ENCODE results near the gene NPL. TPM values are rescaled to one million over a fixed set of nuclear protein-coding genes. Genes with fewer than 3 reads are reported as not detected.

Gene NPL
- polyA plus RNA-seq, 1 donor (not counting 4 experiments of a cell fraction or from before 2014, with no cell fraction given) = 9.0 TPM

GRCh38 chr1:182761396-182762395 lies 27.9 kb upstream of the NPL start:
- Histone ChIP-seq H3K4me1 (ENCODE audit: control insufficient read depth, extremely low read depth, insufficient read depth, low read length) (peaks cover 6% of the 10 kb centered on the region), H3K9me3 (ENCODE audit: control insufficient read depth, low read depth, low read length) (peaks cover 3% of the 10 kb centered on the region), H3K79me2 (ENCODE audit: control insufficient read depth, insufficient read depth, low read length) (no peaks in the 10 kb centered on the region), H3K4me3 (ENCODE audit: control insufficient read depth in 2 of 3, extremely low read depth in 1 of 3, insufficient read depth in 2 of 3, low read depth in 1 of 3, low read length in 3 of 3) (no peak overlapping the region), H3K9ac (ENCODE audit: control insufficient read depth, extremely low read depth, insufficient read depth, low read length) (no peak overlapping the region), H3K36me3 (ENCODE audit: control insufficient read depth in 2 of 2, extremely low read depth in 1 of 2, insufficient read depth in 2 of 2, low read length in 2 of 2) (no peaks in the 10 kb centered on the region), H2AFZ (ENCODE audit: control insufficient read depth, low read length) (peak overlapping the region; percentile 27), H3K27me3 (ENCODE audit: control insufficient read depth, extremely low read depth, insufficient read depth, low read length) (no peaks in the 10 kb centered on the region), H3K9me1 (ENCODE audit: control insufficient read depth, extremely low read depth, insufficient read depth, low read length) (no peaks in the 10 kb centered on the region), H4K20me1 (ENCODE audit: control insufficient read depth, extremely low read depth, insufficient read depth, low read length) (no peaks in the 10 kb centered on the region), H3K27ac (ENCODE audit: control insufficient read depth, insufficient read depth, low read length) (peak overlapping the region; percentile 38), H3K4me2 (ENCODE audit: control insufficient read depth, extremely low read depth, insufficient read depth, low read depth, low read length) (no peak overlapping the region)
- peak; percentile 53 for FAIRE-seq
- dilution Hi-C loops (cut with MboI; ENCODE audit: extremely low pct_ligation_motif_present, low sequenced_read_pairs) = no loop called here
- TF ChIP-seq CTCF (optimal IDR thresholded peaks at IDR 0.05 in 1 of 3, IDR thresholded peaks at IDR 0.05 in 1 of 3, conservative IDR thresholded peaks at IDR 0.05 in 1 of 3; ENCODE audit: extremely low read depth in 1 of 3, insufficient read depth in 2 of 3, low read length in 3 of 3) = no peak
- no peak for TF ChIP-seq EZH2 (IDR thresholded peaks at IDR 0.05; ENCODE audit: low read length)
- DNase-seq (ENCODE audit: low read depth, low spot score) = no peak

GRCh38 chr1:182762536-182762935 lies 27.0 kb upstream of the NPL start:
- FAIRE-seq = no peak
- Histone ChIP-seq H3K9me3 (ENCODE audit: control insufficient read depth, low read depth, low read length) (peaks cover 3% of the 10 kb centered on the region), H3K9me1 (ENCODE audit: control insufficient read depth, extremely low read depth, insufficient read depth, low read length) (no peaks in the 10 kb centered on the region), H3K9ac (ENCODE audit: control insufficient read depth, extremely low read depth, insufficient read depth, low read length) (no peak overlapping the region), H3K4me1 (ENCODE audit: control insufficient read depth, extremely low read depth, insufficient read depth, low read length) (peaks cover 6% of the 10 kb centered on the region), H4K20me1 (ENCODE audit: control insufficient read depth, extremely low read depth, insufficient read depth, low read length) (no peaks in the 10 kb centered on the region), H3K4me3 (ENCODE audit: control insufficient read depth in 2 of 3, extremely low read depth in 1 of 3, insufficient read depth in 2 of 3, low read depth in 1 of 3, low read length in 3 of 3) (no peak overlapping the region), H3K27me3 (ENCODE audit: control insufficient read depth, extremely low read depth, insufficient read depth, low read length) (no peaks in the 10 kb centered on the region), H3K79me2 (ENCODE audit: control insufficient read depth, insufficient read depth, low read length) (no peaks in the 10 kb centered on the region), H3K36me3 (ENCODE audit: control insufficient read depth in 2 of 2, extremely low read depth in 1 of 2, insufficient read depth in 2 of 2, low read length in 2 of 2) (no peaks in the 10 kb centered on the region), H2AFZ (ENCODE audit: control insufficient read depth, low read length) (no peak overlapping the region), H3K4me2 (ENCODE audit: control insufficient read depth, extremely low read depth, insufficient read depth, low read depth, low read length) (no peak overlapping the region), H3K27ac (ENCODE audit: control insufficient read depth, insufficient read depth, low read length) (no peak overlapping the region)
- TF ChIP-seq CTCF (optimal IDR thresholded peaks at IDR 0.05 in 1 of 3, IDR thresholded peaks at IDR 0.05 in 1 of 3, conservative IDR thresholded peaks at IDR 0.05 in 1 of 3; ENCODE audit: extremely low read depth in 1 of 3, insufficient read depth in 2 of 3, low read length in 3 of 3) (no peak), EZH2 (IDR thresholded peaks at IDR 0.05; ENCODE audit: low read length) (no peak)
- no peak for DNase-seq (ENCODE audit: low read depth, low spot score)
- dilution Hi-C loops (cut with MboI; ENCODE audit: extremely low pct_ligation_motif_present, low sequenced_read_pairs) = no loop called here

All from keratinocyte (primary cell).